SHP77 treated with DMSO at 0.1 percent for 48 hours (cell line): Measurements from ENCODE around the gene PRKD3.
"Not testable (repeated sequence)": the region's sequence is repeated elsewhere in the genome, so short reads cannot be mapped to it uniquely, and the experiment has no call there.

Source experiments
- DNase-seq: peaks from one replicate; lab custom pipeline; 2025; lab: John Stamatoyannopoulos, UW

Gene PRKD3

GRCh38 chr2:37316181-37316580 lies 8.5 kb downstream of the PRKD3 start:
- no peak for DNase-seq

GRCh38 chr2:37315364-37315763 lies 9.3 kb downstream of the PRKD3 start:
- no peak for DNase-seq

- no peak for DNase-seq
Measured at GRCh38 chr2:37307500-37307899, 17.1 kb downstream of the PRKD3 start.

- DNase-seq, result no peak
Measured at GRCh38 chr2:37306024-37306423, 18.6 kb downstream of the PRKD3 start.

- DNase-seq, result no peak
Measured at GRCh38 chr2:37302701-37303252, 21.9 kb downstream of the PRKD3 start.

GRCh38 chr2:37301408-37301807 lies 23.2 kb downstream of the PRKD3 start:
- DNase-seq, result no peak

- no peak for DNase-seq
Measured at GRCh38 chr2:37300578-37300977, 24.1 kb downstream of the PRKD3 start.

- DNase-seq, result no peak
Measured at GRCh38 chr2:37300146-37300545, 24.5 kb downstream of the PRKD3 start.

GRCh38 chr2:37297632-37298031 lies 27.0 kb downstream of the PRKD3 start:
- no peak for DNase-seq

GRCh38 chr2:37295469-37296073 lies 29.1 kb downstream of the PRKD3 start:
- DNase-seq, result no peak

- not testable (repeated sequence) for DNase-seq
Measured at GRCh38 chr2:37294858-37295257, 29.8 kb downstream of the PRKD3 start.

GRCh38 chr2:37291680-37292079 lies 33.0 kb downstream of the PRKD3 start:
- DNase-seq, result no peak

GRCh38 chr2:37287966-37288365 lies 36.7 kb downstream of the PRKD3 start:
- DNase-seq, result no peak

- no peak for DNase-seq
Measured at GRCh38 chr2:37284381-37284780, 40.3 kb downstream of the PRKD3 start.

GRCh38 chr2:37283207-37283606 lies 41.4 kb downstream of the PRKD3 start:
- DNase-seq, result no peak

- no peak for DNase-seq
Measured at GRCh38 chr2:37282746-37283145, 41.9 kb downstream of the PRKD3 start.

- DNase-seq, result no peak
Measured at GRCh38 chr2:37281916-37282315, 42.7 kb downstream of the PRKD3 start.

- no peak for DNase-seq
Measured at GRCh38 chr2:37276291-37276690, 48.3 kb downstream of the PRKD3 start.
